ENCODE results near the gene TMEM95. TPM values are rescaled to one million over a fixed set of nuclear protein-coding genes. Genes with fewer than 3 reads are reported as not detected.
A peak's percentile ranks its signal among the peaks of the same experiment; 100 is the strongest.
"Not testable (repeated sequence)": the region's sequence is repeated elsewhere in the genome, so short reads cannot be mapped to it uniquely, and the experiment has no call there.

TMEM95 gene
- total RNA-seq, 1 donor = not detected

DNA sequence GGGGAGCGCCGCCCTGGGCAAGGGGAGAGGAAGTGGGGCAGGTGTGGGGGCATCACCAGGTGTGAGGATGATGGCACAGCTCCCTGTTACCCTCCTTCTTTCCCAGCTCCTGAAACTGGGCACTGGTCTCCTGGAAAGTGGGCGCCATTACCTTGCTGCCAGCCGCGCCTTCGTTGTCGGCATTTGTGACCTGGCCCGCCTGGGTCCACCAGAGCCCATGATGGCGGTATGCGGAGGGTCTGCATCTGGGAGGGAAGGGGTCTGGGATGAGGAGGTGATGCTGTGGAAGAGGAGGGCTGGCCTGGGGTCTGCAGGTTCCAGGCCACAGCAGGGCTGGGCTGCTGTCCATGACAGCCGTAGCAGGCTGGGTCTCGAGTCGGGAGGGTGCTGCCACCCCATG, 13.1 kb upstream of the TMEM95 start:
- DNase-seq (ENCODE audit: low read depth in 2 of 3, low spot score in 2 of 3) = no peak

DNA sequence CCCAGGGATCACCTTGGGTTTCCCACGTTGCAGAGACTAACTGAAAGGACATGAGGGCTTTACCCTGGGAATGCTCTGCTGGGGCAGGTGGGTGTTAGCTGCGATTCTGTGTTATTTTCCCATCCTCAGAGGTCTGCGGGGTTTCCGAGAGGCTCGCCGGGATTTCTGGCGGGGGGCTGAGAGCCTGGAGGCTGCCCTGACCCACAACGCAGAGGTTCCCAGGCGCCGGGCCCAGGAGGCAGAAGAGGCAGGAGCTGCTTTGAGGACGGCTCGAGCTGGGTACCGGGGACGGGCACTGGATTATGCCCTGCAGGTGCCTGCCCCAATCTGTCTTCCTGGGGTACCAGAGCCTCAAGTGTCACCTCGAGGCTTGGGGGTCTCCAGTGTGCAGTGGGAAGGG, 11.7 kb upstream of the TMEM95 start:
- no peak for DNase-seq (ENCODE audit: low read depth in 2 of 3, low spot score in 2 of 3)

DNA sequence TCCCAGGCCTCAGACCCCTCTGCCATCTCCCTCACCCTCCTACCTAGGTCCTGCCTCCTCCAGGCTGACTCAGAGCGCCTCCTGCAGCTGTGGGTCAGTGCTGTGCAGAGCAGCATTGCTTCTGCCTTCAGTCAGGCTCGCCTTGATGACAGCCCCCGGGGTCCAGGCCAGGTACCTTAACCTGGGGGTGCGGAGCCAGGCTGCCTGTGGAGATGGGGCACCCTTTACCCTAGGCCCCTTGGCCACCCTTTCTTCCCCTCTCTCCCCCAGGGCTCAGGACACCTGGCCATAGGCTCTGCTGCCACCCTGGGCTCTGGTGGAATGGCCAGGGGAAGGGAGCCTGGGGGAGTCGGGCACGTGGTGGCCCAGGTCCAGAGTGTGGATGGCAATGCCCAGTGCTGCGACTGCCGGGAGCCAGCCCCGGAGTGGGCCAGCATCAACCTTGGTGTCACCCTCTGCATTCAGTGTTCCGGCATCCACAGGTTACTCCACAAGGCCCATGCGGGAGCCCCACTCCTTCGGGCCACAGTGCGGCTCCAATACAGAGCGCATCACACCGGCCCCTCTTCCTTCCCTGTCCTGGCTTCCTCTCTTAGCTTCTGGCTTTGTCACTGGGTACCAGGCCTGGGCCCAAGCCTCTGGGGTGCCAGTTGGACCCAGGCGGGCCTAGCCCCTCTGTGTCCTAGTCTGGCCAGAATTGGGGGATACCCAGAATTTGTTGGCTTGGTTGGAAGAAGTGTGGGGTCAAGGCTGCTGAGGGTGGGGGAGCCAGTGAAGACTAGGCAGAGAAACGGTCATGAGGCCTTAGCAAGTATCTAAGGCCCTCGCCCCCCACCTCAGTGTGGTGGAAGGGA, 8.0 kb upstream of the TMEM95 start:
- DNase-seq (ENCODE audit: low read depth in 2 of 3, low spot score in 2 of 3) = no peak

DNA sequence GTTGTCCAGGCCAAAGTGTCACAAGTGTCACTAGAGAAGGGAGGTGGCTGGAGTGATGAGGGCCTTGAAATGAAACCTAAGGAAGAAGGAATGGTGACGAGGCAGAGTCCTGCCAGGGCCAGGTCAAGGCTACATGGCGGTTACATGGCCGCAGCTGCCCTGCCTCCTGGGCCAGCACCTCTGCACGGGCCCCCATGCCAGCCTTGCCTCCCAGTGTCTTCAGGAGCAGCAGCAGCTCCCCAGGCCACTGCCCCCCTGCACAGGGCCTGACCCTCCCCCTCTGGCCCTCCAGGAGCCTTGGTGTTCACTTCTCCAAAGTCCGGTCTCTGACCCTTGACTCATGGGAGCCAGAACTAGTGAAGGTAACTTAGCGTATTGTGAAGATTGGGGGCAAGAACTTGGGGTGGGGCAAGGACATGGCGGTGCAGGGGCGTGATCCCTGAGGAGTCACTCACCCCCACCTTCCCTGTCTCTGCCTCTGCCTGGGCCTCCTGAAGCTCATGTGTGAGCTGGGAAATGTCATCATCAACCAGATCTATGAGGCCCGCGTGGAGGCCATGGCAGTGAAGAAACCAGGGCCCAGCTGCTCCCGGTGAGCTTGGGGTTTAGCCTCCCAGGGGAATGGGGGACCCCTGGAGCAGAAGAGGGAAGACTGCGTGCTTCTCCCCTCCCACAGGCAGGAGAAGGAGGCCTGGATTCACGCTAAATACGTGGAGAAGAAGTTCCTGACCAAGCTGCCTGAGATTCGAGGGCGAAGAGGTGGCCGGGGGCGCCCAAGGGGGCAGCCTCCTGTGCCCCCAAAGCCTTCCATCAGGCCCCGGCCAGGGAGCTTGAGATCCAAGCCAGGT, 7.1 kb upstream of the TMEM95 start:
- DNase-seq (ENCODE audit: low read depth in 2 of 3, low spot score in 2 of 3) = no peak

DNA sequence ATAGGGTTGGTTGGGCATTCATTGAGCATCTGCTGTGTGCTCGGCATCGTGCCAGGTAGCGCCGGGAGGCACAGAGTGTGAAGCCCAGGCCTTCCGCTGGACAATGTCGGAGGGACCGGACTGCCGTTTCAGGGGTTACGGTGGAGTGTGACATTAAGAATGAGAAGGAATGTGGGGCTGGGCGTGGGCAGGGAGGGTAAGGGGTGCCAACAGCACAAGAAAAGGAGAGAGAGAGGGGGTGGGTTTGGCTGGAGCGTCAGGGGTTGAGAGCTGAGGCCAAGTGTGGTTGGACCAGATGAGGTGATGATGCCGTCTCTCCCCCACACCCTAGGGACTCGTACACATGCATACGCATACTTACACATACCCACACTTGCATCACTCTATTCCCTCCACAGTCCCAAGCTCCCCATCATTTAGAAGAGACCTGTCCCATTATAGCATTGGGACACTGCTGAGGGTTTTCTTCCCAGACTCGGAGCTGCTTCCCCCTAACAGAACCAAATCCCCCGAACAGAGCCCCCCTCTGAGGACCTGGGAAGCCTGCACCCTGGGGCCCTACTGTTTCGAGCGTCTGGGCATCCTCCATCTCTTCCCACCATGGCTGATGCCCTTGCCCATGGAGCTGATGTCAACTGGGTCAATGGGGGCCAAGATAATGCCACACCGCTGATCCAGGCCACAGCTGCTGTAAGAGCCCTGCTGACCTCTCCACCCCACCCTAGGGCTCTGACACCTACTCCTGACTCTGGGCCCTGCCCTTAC, 6.3 kb upstream of the TMEM95 start:
- no peak for DNase-seq (ENCODE audit: low read depth in 2 of 3, low spot score in 2 of 3)

DNA sequence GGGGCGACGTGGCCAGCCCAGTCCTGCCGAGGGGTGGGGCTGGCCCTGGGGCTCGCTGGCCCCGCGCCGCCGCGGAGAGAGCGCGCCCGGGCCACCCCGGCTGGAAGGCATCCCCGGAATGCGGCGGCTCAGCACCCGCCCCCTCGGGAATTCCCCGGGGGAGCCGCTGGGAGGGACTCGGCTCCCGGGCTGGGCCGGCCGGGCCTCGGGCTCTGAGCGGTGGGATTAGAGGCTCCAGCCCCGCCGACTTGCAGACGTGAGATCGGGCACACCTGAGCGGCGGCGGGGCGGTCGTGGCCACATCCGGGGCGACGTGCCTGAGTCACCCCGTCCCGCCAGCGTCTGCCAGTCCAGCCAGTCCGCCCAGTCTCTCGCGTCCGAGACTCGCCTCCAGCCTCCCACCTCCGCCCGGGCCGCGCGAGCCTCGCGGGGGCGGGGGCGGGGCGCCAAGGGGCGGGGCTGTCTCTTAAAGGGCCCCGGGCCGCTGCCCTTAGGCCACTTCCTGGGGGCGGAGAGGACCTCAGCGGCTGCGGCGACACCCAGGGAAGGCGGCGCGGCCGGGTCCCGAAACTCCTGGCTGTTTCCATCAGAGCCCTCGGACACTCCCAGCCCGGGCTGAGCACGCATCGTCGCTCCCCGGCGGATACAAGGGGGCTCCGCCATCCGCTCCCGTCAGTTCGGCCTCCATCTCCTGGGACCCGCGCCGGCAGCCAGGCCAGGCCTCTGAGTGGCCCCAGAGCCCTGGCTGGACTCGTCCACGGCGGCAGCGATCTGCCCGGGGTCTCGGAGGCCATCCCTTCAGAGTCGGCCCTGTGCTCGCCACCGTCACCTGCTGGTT, 3.1 kb upstream of the TMEM95 start, which contains the start of gene KCTD11:
KCTD11 (plus strand) TSS at position 498 of the 838 bp plus-strand sequence.
- peak in 2 of 3 donors; percentile 30 to 43 for DNase-seq (ENCODE audit: low read depth in 2 of 3, low spot score in 2 of 3)

DNA sequence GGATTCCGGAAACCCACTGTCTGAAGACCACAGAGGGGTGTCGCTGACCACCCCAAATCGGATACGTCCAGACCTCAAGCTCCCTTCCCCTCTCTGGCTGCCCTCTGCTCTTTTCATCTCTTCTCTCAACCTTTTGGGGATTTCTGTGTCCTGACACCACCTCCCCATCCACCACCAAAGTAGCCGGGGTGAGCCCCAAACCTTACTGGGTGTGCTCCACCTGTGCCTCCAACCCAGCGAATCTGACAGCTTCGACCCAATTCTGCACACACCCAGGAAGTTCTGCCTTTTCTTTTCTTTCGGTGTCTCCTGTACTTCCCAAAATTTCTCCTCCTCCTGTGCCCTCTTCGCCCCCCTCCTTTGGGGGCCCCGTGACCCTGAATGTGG, 2.5 kb upstream of the TMEM95 start:
- peak in 2 of 3 donors; percentile 26 for DNase-seq (ENCODE audit: low read depth in 2 of 3, low spot score in 2 of 3)

DNA sequence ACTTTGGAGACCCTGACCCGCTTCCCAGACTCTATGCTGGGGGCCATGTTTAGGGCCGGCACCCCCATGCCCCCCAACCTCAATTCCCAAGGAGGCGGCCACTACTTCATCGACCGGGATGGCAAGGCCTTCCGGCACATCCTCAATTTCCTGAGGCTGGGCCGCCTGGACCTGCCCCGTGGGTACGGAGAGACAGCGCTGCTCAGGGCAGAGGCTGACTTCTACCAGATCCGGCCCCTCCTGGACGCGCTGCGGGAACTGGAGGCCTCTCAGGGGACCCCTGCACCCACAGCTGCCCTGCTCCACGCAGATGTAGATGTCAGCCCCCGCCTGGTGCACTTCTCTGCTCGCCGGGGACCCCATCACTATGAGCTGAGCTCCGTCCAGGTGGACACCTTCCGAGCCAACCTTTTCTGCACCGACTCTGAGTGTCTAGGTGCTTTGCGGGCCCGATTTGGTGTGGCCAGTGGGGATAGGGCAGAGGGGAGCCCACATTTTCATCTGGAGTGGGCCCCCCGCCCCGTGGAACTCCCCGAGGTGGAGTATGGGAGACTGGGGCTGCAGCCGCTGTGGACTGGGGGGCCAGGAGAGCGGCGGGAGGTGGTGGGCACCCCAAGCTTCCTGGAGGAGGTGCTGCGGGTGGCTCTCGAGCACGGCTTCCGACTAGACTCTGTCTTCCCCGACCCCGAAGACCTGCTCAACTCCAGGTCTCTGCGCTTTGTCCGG, 1.9 kb upstream of the TMEM95 start:
- DNase-seq (ENCODE audit: low read depth in 2 of 3, low spot score in 2 of 3) = no peak

DNA sequence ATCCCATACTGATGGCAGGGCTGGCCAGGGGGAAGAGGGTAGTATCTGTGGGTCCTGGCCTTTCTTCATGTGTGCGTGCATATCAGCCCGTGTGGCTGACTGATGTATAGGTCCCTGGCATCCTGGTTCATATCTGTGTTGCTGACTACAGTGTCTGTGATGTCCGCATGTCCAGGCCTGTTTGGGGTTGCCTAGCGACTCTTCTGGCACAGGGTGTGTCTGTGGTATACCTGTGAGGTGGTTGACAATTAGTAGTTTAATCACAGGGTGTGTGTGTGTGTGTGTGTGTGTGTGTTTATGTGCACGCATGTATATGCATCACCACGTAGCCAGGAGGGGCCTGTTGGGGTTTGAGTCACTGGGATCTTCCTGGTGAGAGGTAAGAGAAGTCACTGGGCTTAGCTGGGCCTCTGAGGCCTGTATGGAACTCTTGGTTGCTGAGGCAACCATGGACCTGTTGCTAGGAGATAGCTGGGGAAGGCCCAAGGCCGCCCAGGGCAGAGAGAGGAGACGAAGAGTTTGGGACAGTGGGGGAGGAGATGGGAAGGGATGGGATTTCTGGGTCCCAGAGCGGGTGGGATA, 603 bp upstream of the TMEM95 start:
- DNase-seq (ENCODE audit: low read depth in 2 of 3, low spot score in 2 of 3) = no peak

DNA sequence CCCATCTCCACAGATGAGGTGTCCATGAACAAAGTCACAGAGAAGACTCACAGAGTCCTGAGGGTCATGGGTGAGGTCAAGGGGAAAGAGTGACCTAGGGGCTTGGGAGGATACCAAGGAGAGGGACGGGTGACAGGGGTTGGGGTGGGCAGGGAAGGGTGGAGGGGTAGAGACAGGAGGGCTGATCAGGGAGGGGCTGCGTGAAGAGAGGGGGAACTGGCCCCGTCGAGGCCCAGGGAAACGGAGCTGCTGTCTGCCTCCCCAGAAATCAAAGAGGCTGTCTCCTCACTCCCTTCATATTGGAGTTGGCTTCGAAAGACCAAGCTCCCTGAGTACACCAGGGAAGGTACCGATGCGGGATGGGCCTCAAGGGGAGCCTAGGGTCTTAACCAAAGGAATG, 617 bp downstream of the TMEM95 start:
- no peak for DNase-seq (ENCODE audit: low read depth in 2 of 3, low spot score in 2 of 3)

DNA sequence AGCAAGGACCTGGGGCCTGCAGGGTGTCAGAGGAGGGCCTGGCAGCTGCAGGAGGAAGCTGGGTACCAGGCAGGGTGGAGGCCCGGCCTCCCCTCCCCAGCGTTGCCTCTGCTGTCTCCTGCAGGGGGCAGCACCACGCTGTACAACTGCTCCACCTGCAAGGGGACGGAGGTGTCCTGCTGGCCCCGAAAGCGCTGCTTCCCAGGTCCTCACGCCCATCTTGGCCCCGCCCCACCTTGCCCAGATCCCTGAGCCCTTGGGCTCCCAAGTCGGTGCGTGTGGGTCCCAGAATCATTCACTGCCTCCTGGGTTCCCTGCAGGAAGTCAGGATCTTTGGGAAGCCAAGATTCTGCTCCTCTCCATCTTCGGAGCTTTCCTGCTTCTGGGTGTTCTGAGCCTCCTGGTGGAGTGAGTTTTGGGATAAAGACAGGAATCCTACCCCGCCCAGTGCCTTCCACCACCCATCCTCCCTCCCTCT, 1.2 kb downstream of the TMEM95 start:
- peak; percentile 65 to 89 (median 82) for DNase-seq (ENCODE audit: low read depth in 2 of 3, low spot score in 2 of 3)

DNA sequence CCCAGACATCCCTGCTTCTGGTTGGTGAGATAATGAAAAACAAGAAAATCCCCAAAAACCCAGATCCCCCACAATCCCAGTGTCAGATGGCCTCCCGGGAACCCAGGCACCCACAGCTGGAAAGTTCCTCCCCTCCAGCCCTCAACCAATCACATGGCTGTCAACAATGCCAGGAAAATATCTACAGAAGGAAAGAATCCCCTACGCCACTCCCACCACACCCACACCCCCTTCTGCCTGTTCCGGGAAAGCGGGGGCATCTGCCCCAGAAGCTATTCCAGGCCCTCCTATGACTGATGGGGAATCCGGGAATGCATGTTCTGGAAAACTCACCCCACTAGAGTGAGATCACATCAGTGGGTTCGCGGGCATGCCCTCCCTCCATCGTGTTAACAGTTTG, 1.8 kb downstream of the TMEM95 start:
- no peak for DNase-seq (ENCODE audit: low read depth in 2 of 3, low spot score in 2 of 3)

DNA sequence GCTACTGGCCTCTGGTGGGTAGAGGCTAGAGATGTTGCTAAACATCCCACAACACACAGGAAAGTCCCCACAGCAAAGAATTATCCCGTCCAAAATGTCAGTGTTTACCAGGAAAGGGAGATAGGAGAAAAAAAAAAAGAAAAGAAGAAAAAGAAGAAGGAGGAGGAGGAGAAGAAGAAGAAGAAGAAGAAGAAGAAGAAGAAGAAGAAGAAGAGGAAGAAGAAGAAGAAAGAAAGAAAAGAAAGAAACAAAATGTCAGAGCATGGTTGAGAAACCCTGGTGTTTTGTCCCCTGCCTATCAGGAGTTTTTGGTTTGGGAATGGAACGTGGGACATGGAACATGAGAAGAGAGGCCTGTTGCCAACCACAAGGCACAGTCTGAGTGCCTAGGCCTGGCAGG, 2.4 kb downstream of the TMEM95 start:
- DNase-seq (ENCODE audit: low read depth in 2 of 3, low spot score in 2 of 3) = no peak

DNA sequence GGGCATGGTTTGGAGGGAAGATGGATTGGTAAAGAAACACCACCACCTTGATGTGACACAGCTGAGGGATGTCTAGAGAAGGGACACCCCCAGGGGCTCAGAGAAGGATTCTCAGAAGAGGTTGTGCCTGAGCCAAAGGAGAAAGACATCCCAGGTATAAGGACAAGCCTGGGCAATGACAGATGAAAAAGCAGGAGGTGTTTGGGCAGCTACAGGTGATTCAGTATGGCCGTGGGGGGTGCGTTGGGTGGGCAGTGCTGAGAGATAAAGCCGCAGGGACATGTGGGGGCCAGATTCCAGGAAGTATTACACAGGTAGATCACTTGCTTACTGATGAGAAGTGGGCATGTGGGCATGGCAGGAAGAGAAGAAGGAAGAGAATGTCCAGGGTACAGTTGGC, 7.0 kb downstream of the TMEM95 start:
- no peak for DNase-seq (ENCODE audit: low read depth in 2 of 3, low spot score in 2 of 3)

DNA sequence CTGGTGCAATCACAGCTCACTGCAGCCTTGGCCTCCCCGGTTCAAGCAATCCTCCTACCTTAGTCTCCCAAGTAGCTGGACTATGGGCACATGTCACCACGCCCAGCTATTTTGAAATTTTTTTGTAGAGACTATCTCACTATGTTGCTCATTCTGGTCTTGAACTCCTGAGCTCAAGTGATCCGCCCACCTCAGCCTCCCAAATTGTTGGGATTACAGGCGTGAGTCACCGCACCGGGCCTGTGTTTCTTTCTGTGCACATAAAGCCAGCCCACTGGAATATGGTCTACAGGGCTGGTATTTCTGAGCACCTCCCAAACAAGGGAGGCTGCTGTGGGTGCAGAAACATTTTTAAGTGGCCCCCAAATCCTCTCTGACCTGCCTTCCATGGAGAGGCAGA, 8.4 kb downstream of the TMEM95 start:
- DNase-seq (ENCODE audit: low read depth in 2 of 3, low spot score in 2 of 3) = no peak

DNA sequence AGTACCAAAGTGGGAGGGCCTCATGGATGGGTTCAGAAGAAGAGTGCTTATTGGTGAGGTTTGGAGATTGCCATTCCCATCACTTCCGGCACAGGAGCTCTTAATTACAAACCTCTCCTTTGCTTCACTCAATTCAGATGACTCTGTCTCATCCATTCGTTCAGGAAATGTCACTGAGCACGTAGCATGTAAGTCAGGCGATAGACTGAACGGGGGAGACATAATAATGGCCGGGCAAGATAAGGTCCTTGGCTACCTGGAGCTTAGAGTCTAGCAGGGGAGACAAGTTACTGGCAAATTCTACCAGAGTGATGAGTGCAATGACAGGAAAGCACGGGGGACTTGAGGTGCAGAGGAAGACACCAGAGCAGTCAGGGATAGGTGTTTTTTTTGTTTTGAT, 11.0 kb downstream of the TMEM95 start:
- not testable (repeated sequence) for DNase-seq (ENCODE audit: low read depth in 2 of 3, low spot score in 2 of 3)

DNA sequence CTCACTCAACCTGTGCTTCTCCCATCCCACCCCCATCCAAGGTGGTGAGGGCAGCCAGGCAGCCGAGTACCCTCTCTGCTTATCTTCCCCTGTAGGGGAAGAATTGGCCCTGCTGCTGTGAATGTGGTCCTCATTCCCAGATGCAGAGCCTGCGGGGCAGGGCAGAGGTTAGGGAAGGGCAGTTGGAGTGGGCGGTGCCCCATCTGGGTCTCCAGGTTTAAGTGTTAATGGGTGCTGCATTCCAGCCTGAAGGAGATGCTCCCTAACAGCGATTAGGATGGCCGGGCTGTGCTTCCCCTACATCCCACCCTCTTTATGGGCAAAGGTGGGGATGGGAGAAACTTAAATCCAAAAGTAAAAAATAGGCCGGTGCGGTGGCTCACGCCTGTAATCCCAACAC, 12.1 kb downstream of the TMEM95 start:
- no peak for DNase-seq (ENCODE audit: low read depth in 2 of 3, low spot score in 2 of 3)

DNA sequence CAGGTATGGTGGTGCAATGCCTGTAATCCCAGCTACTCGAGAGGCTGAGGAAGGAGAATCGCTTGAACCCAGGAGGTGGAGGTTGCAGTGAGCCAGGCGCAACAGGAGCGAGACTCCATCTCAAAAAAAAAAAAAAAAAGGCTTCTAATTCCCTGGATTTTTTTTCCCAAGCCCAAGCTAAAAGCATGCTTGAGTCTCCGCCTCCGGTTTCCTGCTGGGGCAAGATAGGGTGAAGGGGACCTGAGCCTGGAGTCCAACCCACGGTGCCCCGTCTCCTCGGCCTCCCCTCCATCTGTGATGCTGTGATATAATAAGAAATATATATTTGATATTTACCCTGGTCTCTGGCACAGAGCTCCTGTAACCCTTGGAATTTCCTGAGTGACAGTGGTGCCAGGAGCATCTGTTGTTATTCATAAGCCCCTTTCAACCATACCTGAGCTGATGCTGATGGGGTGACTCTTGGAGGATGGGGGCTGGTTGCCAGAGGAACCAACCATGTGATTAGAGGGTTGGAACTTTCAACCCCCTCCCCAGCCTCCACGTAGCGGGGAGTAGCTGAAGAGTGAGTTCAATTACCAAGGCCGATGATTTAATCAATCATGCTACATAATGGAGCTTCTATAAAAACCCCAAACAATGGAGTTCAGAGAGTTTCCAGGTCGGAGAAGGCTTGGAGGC, 13.1 kb downstream of the TMEM95 start:
- no peak for DNase-seq (ENCODE audit: low read depth in 2 of 3, low spot score in 2 of 3)

Measured in hematopoietic multipotent progenitor cell (in vitro differentiated cells).